HG03095 (cell line): ENCODE results near the gene CD74.

Experiments used
- ATAC-seq: cut with Tn5 transposase; IDR thresholded peaks from one replicate; pipeline ENCODE4 v1.9.1; 2021; ENCODE audit warnings: moderate library complexity; ENCODE audit not compliant: unreplicated experiment

Gene CD74

GRCh38 chr5:150397782-150398721, 14.7 kb downstream of the CD74 start:
- ATAC-seq = no peak

DNA sequence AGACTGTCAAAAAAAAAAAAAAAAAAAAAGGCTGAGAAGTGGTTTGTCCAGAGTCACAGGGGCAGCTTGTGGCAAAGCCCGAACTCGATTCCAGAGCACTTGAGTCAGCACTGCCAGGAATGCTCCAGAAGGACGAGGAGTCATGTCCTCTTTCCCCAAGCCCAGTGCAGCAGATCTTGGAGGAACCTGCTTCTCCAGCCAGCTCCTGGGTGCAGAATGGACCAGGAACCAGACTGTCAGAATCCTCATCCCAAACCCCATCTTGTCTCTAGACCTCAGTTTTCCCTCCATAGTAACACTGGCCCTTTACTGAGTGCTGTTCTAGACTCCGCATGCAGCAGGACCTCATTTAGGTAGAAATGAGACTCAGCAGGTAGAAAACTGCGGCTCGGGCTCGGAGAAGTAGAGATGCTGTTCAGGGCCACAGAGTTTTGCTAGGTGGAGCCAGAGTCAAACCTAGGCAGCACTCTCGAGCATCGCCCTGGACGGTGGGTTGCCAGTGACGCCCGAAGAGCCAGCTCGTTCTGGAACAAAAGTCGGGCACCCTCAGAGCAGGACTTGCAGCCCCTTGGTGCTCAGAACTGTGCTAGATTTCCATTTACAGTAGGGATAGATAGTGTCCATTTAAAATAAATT, 15.4 kb downstream of the CD74 start:
- ATAC-seq = no peak

- no peak for ATAC-seq
Measured at GRCh38 chr5:150396267-150396666, 16.4 kb downstream of the CD74 start.

DNA sequence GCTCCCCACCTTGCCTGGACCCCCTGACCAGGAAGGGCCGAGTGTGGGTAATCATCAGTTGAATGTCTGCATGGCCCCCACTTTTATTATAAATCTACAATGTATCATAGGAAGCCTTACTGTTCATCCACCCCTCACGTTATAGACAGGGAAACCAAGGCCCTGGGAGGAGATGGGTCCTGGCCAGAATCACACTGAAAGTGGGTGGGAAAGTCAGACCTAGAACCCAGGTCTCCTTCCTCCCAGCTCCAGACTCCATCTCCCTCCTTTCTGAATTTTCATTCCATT, 17.1 kb downstream of the CD74 start:
- ATAC-seq = no peak

GRCh38 chr5:150394912-150395687, 17.6 kb downstream of the CD74 start:
- ATAC-seq = no peak

DNA sequence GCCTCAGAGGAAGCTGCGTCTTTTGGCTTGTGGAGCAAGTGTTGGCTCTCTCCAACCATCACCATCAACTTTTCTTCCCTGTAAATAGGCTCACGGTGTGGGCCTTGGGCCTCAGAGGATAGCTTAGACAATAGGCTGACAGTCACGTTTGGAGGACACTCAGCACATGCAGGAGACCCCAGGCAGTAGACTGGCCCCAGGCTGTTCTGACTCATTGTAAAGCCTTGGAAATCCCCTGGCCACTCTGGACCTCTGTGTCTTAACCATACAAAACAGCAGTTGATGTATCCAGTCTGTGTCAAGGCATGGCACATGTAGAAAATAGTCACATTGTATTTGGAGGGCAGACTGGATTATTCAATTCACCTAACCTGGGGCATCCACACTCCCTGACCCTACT, 18.6 kb downstream of the CD74 start:
- no peak for ATAC-seq

- ATAC-seq = no peak
Measured at GRCh38 chr5:150393096-150393645, 19.5 kb downstream of the CD74 start.

GRCh38 chr5:150392680-150393079, 20.0 kb downstream of the CD74 start:
- ATAC-seq = no peak

DNA sequence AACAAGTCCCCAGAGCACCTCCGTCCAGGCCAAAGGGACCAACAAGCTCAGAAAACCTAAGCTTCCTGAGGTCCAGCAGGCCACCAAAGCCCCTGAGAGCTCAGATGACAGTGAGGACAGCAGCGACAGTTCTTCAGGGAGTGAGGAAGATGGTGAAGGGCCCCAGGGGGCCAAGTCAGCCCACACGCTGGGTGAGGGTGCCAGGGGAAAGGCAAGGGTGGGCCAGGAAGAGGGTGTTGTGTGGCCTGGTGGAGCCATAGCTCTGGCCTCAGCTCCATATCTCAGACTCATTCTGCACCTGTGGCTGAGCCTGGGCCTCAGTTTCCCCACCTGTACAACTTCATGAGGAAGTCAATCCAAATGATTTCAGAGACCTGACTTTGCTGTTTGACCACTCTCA, 20.7 kb downstream of the CD74 start:
- no peak for ATAC-seq

DNA sequence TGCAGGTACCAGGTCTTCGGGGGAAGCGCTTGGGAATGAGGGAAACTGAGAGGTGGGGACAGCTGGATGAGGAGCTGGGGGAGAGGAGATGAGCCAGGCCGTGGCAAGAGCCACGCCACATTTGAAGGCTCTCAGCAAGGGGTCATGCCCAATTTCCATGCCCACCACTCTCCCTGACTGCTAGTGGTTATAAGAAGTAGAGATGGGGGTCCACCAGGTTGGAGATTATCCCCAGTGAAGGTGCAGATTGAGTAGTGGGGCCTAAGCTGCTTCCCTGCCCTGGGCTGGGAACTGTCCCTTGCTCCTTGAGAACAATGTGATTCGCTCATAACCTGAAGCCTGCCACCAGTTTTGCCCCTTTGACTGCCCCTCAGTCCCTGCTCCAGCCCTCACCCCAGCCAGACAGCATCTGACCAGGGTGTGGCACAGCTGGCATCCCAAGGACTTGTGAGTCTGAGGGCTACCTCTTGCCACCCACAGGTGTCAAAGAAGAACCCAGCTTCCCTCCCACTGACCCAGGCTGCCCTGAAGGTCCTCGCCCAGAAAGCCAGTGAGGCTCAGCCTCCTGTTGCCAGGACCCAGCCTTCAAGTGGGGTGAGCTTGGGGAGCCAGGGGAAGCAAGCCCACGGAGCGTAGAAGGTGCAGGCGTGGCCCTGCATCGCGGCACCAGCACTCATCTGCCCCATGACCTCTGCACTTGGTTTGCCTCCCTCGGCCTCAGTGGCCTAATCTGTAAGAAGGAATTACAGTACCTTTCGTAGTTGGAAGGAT, 21.5 kb downstream of the CD74 start:
- no peak for ATAC-seq

DNA sequence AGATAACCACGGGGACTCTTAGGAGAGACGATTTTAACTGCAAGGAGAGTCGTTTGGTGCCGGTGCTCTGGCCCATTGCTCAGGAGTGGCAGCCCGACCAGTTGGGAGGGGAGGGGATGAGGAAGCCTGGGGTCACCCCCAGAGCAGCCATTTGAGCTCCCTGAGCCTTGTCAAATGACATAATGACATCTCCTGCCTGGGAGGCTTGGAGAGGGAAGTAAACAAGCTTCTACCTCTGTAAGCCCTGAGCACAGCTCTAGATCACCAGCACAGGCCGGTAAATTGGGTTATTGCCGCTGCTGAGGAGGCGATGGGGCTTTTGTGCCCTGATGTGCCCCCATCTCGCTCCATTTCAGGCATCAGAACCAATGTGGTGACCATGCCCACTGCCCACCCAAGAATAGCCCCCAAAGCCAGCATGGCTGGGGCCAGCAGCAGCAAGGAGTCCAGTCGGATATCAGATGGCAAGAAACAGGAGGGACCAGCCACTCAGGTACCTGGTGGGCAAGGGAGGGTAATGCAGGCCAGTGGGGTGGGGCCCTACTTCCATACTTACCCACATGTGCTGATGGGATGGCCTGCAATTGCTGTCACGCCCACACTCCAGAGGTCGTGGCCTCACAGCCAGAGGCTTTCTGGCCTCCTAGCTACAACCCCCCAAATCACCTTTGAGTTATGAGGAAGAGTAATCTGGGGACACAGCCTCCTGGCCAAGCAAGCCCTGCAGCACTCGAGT, 23.0 kb downstream of the CD74 start:
- ATAC-seq = no peak

GRCh38 chr5:150386024-150386855, 26.5 kb downstream of the CD74 start:
- no peak for ATAC-seq

DNA sequence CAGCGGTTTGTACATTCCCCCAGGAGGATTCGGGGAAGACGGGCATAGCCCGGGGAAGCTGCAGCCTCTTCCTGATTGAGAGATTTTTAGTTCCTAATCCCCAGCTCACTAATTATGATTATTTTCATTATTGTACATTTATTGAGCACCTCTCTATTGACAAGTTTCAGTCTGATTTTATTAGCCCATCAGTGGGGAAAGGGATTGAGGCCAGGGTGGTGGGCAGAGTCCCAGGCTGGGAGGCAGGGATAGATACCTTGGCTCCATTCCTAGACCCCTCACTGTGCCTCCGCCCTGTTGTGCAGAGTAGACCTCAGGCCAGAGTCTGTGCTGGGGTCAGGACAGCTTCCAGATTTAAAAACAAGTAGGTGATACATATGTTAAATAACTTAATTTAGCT, 28.0 kb downstream of the CD74 start:
- no peak for ATAC-seq

GRCh38 chr5:150377964-150378694, 34.6 kb downstream of the CD74 start:
- no peak for ATAC-seq

- ATAC-seq = no peak
Measured at GRCh38 chr5:150376799-150377771, 35.6 kb downstream of the CD74 start.

- no peak for ATAC-seq
Measured at GRCh38 chr5:150374651-150375050, 38.1 kb downstream of the CD74 start.

DNA sequence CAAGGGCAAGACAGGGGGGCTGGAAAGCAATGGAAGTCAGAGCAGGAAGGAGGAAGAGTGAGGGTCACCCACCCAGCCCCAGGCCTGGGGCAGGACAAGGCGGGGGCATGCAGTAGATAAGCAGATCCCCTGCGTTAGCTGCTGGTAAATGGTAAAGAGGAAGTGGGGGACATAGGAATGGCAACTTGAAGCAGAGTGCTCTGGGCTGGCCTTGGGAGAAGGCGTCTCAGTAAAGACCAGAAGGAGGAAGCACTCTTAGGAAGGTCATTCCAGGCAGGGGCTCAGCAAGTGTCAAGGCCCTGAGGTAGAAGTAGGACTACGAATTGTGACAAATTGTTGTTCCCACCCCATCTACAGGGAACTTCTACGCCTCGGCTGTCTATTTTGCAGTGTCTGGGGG, 40.1 kb downstream of the CD74 start:
- no peak for ATAC-seq
